Activated T-cell treated with anti-CD3 and anti-CD28 coated beads for 1 hour (primary cell): Measurements from ENCODE around the gene TERB2.
"Not testable (repeated sequence)": the region's sequence is repeated elsewhere in the genome, so short reads cannot be mapped to it uniquely, and the experiment has no call there.

Experiments used
- DNase-seq: peaks from one replicate; pipeline ENCODE4 v3.0.0-alpha.2; 2020; ENCODE audit warnings: low read depth

Gene TERB2

GRCh38 chr15:45003731-45004410, 47.4 kb downstream of the TERB2 start:
- not testable (repeated sequence) for DNase-seq

GRCh38 chr15:45004590-45005175, 48.2 kb downstream of the TERB2 start:
- not testable (repeated sequence) for DNase-seq

- DNase-seq = no peak
Observed at GRCh38 chr15:45009046-45009445, 52.6 kb downstream of the TERB2 start.

- DNase-seq = not testable (repeated sequence)
Observed at GRCh38 chr15:45015114-45015513, 58.6 kb downstream of the TERB2 start.

- not testable (repeated sequence) for DNase-seq
Observed at GRCh38 chr15:45020222-45020900, 63.9 kb downstream of the TERB2 start.

- not testable (repeated sequence) for DNase-seq
Observed at GRCh38 chr15:45020901-45021259, 64.4 kb downstream of the TERB2 start.

- no peak for DNase-seq
Observed at GRCh38 chr15:45021348-45021747, 64.9 kb downstream of the TERB2 start.

GRCh38 chr15:45022871-45023658, 66.6 kb downstream of the TERB2 start, which contains the start of gene SORD:
SORD (plus strand) TSS chr15:45023195; CDS start chr15:45023284, 89 bp downstream.
- peak; percentile 90 for DNase-seq

- DNase-seq = no peak
Observed at GRCh38 chr15:45023659-45024225, 67.3 kb downstream of the TERB2 start.

GRCh38 chr15:45024649-45025048, 68.2 kb downstream of the TERB2 start:
- DNase-seq = not testable (repeated sequence)

GRCh38 chr15:45025627-45026026, 69.1 kb downstream of the TERB2 start:
- not testable (repeated sequence) for DNase-seq

- no peak for DNase-seq
Observed at GRCh38 chr15:45026651-45027190, 70.2 kb downstream of the TERB2 start.

GRCh38 chr15:45027220-45027619, 70.7 kb downstream of the TERB2 start:
- no peak for DNase-seq
